Thoracic aorta (tissue), 2 donors: ENCODE measurements around the gene HEATR3. TPM values are rescaled to one million over a fixed set of nuclear protein-coding genes. Genes with fewer than 3 reads are reported as not detected.

Experiments used
- ATAC-seq: fragments of 150-250 bp; one replicate; pipeline ENCODE4 v1.8.0; 2017; ENCODE audit warnings: low read depth; ENCODE audit not compliant: insufficient number of reproducible peaks, low FRiP score
- DNase-seq: peaks from one replicate; pipeline ENCODE4 v3.0.0-alpha.2; 2020; ENCODE audit warnings: low spot score
- H3K27ac ChIP-seq, 2 donors: fragments of 200-600 bp; sonication (generic); 1 replicate in 1 of 2; 2 replicates in 1 of 2; pipeline ENCODE4 v1.5.1; 2016; ENCODE audit warnings: mild to moderate bottlenecking in 2 of 2, moderate library complexity in 2 of 2
- H3K27me3 ChIP-seq: fragments of 200-600 bp; sonication (generic); replicated peaks from 2 replicates; pipeline ENCODE4 v1.6.0; 2016; ENCODE audit warnings: mild to moderate bottlenecking; ENCODE audit not compliant: insufficient read depth
- H3K36me3 ChIP-seq: fragments of 200-600 bp; sonication (generic); one replicate; pipeline ENCODE4 v1.5.1; 2016
- H3K4me1 ChIP-seq, 2 donors: fragments of 200-600 bp; sonication (generic); 1 replicate in 1 of 2; 2 replicates in 1 of 2; pipeline versions ENCODE4 v1.5.1 to v1.6.0; 2016; ENCODE audit warnings: low read depth in 2 of 2, mild to moderate bottlenecking in 1 of 2; ENCODE audit not compliant: control insufficient read depth in 1 of 2
- H3K4me3 ChIP-seq: fragments of 200-600 bp; sonication (generic); 2 replicates; pipeline ENCODE4 v1.5.1; 2016; ENCODE audit warnings: mild to moderate bottlenecking
- H3K9me3 ChIP-seq: fragments of 200-600 bp; sonication (generic); 2 replicates; pipeline ENCODE4 v1.5.1; 2016
- CTCF ChIP-seq: fragments of 200-600 bp; sonication (generic); IDR thresholded peaks from one replicate; pipeline ENCODE4 v1.5.1; 2019; ENCODE audit warnings: antibody characterized with exemption
- total RNA-seq, 2 donors: library from RNA; depleted of rRNA; stranded (reverse); fragments of >200 nt; gene quantifications; one replicate each; pipeline versions ENCODE4 v1.1.0 to v1.2.3, GENCODE V29; 2016

The HEATR3 gene
- total RNA-seq, 2 donors from 2014 or later = 23.4 to 30.8 TPM

- ATAC-seq (peak; percentile 83), DNase-seq (peak; percentile 31)
Observed at GRCh38 chr16:50152807-50153595, 87.2 kb downstream of the HEATR3 start, which contains the start of gene TENT4B. Gene TENT4B (plus strand): TSS chr16:50153306. CDS start chr16:50153622, 316 bp downstream.

GRCh38 chr16:50153596-50154419 is 88.0 kb downstream of the HEATR3 start:
- Histone ChIP-seq H3K36me3 (no peaks in the 10 kb centered on the region), H3K27me3 (no peaks in the 10 kb centered on the region), H3K4me3 (peak overlapping the region; percentile 82), H3K4me1 (peaks cover 18 to 38% of the 10 kb centered on the region in 2 donors), H3K9me3 (no peaks in the 10 kb centered on the region), H3K27ac (peak overlapping the region; percentile 65 to 78)
- TF ChIP-seq CTCF = no peak
- no peak for ATAC-seq
- DNase-seq = no peak

More at GRCh38 chr16:50152807-50153595, 87.2 kb downstream of the HEATR3 start, which contains the start of gene TENT4B:
- Histone ChIP-seq H3K27me3 (no peaks in the 10 kb centered on the region), H3K4me1 (peaks cover 12 to 29% of the 10 kb centered on the region in 2 donors), H3K4me3 (peak within 1 kb of the TSS; percentile 82), H3K9me3 (no peaks in the 10 kb centered on the region), H3K27ac (peak within 1 kb of the TSS; percentile 93), H3K36me3 (no peaks in the 10 kb centered on the region)
- TF ChIP-seq CTCF = no peak

- H3K9me3 ChIP-seq = no peaks in the 10 kb centered on the region
- H3K4me1 ChIP-seq = peaks cover 25 to 44% of the 10 kb centered on the region in 2 donors
- DNase-seq (no peak), ATAC-seq (no peak)
- H3K4me3 ChIP-seq = peak overlapping the region; percentile 82
- peak overlapping the region; percentile 65 to 78 for H3K27ac ChIP-seq
- H3K36me3 ChIP-seq = no peaks in the 10 kb centered on the region
- no peaks in the 10 kb centered on the region for H3K27me3 ChIP-seq
- TF ChIP-seq CTCF = no peak
Observed at GRCh38 chr16:50154420-50154950, 88.7 kb downstream of the HEATR3 start.

- ATAC-seq (no peak), DNase-seq (no peak)
- no peak for TF ChIP-seq CTCF
- H3K36me3 ChIP-seq = no peaks in the 10 kb centered on the region
- H3K27ac ChIP-seq = peak overlapping the region; percentile 53 to 55
- no peaks in the 10 kb centered on the region for H3K27me3 ChIP-seq
- no peaks in the 10 kb centered on the region for H3K9me3 ChIP-seq
- peaks cover 38 to 59% of the 10 kb centered on the region in 2 donors for H3K4me1 ChIP-seq
- peak overlapping the region; percentile 82 for H3K4me3 ChIP-seq
Observed at GRCh38 chr16:50155925-50156324, 90.2 kb downstream of the HEATR3 start.

Other genes with a start within 250 kb of the HEATR3 start
- 10 to 100 TPM; 16.2 to 22.9 TPM for gene ZNF423, start 209.9 kb upstream of the HEATR3 start, total RNA-seq
- gene CNEP1R1, start 40.7 kb upstream of the HEATR3 start, total RNA-seq = 10 to 100 TPM; 14.2 to 36.5 TPM
- gene TENT4B, start 87.3 kb downstream of the HEATR3 start, total RNA-seq = 10 to 100 TPM; 15.0 to 15.9 TPM
- 10 to 100 TPM; 35.9 to 39.8 TPM for gene ADCY7, start 200.6 kb downstream of the HEATR3 start, total RNA-seq